HG02938 (cell line): Measurements from ENCODE around the gene PMS1.
"Not testable (repeated sequence)": the region's sequence is repeated elsewhere in the genome, so short reads cannot be mapped to it uniquely, and the experiment has no call there.

Source experiments
- ATAC-seq: cut with Tn5 transposase; IDR thresholded peaks from one replicate; pipeline ENCODE4 v1.9.1; 2021; ENCODE audit warnings: mild to moderate bottlenecking, moderate library complexity; ENCODE audit not compliant: unreplicated experiment

PMS1 gene

GRCh38 chr2:189783927-189784867, at the start of gene PMS1, which contains the start of gene ORMDL1:
TSS of gene PMS1 (plus strand) at chr2:189784450. CDS start at chr2:189791810, 7,360 bp downstream.
TSS of gene ORMDL1 (minus strand) at chr2:189784339. CDS start at chr2:189782595, 1,744 bp downstream.
- peak; percentile 90 for ATAC-seq

DNA sequence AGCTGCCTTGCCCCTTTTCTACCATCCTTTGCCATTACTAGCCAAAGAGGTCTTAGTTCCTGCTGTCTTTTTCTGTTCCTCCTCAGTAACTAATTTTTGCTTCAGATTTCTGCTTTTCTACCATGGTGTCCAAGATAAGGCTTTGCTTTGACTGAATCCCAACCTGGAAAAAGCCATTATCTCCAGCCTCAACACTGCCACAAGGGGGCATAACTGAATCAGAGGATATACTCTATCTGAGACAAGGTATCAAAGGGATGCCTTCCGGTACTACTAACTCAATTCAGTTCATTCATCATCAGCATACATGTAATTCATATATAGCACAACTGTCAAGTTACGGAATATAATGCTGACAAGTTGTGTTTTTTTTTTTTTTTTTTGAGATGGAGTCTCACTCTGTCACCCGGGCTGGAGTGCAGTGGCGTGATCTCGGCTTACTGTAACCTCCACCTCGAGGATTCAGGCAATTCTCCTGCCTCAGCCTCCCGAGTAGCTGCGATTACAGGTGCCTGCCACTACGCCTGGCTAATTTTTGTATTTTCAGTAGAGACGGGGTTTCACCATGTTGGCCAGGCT, 33.1 kb upstream of the PMS1 start:
- no peak for ATAC-seq

- no peak for ATAC-seq
These were observed 27.8 kb upstream of the PMS1 start for GRCh38 chr2:189756311-189756952.

GRCh38 chr2:189760154-189760553, 24.1 kb upstream of the PMS1 start:
- not testable (repeated sequence) for ATAC-seq

GRCh38 chr2:189762229-189762550, 22.1 kb upstream of the PMS1 start:
- ATAC-seq = no peak

- ATAC-seq = peak; percentile 97
These were observed 21.5 kb upstream of the PMS1 start, which contains the start of gene OSGEPL1 for GRCh38 chr2:189762551-189763298. TSS of gene OSGEPL1 (minus strand) at chr2:189762792. CDS start at chr2:189761640, 1,152 bp downstream.

- no peak for ATAC-seq
These were observed 20.2 kb upstream of the PMS1 start for GRCh38 chr2:189763908-189764661.

DNA sequence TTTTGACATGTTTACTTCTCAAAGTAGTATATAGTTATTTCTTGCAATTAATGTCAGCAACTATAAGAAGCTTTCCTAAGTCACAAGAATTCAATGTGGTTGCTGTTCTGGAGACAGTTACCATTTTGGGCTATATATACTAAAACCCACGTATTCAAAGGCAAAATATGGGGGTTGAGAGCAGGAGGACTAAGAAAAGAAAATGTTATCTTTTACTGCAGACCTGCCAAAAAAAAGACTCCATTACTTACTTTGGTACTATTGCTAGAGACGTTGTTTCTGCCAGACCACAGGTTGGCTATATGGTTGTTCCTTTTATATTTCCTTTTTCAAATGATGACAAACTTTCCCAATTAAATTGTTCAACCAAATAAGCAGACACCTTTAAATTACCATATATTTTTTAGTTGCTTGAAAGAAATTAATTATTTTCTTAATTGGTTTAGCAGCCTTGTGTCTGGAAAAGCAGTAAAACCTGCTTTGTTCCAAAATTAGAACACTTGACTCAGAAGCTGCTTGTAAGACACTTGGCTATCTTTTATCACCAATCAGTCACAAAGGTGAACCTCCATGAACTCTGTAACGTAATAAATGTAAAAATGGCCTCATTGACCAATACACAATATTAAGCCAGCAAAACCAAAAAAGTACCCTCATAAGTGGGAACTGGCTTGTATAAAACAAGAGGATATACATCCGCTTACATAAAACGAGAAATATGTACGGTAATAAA, 13.5 kb upstream of the PMS1 start:
- no peak for ATAC-seq

DNA sequence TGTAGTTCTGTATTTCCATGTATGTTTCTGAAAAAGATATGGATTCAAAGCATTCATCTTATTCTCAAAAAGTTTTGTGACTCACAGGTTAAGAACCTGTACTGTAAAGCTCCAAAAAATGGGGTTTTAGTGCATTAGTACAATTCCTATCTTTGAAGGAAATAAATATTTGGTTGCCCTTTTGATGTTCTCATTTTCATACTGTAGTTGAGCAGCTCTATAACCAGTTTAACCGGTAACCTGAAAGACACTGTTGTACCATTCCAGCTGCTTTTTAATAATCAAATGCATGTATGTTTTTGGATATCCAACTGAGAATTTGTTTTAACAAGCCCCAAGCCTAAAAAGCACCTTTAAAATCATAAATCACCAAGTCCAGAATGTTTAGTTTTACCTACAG, 12.0 kb upstream of the PMS1 start:
- no peak for ATAC-seq

- no peak for ATAC-seq
These were observed 2.0 kb upstream of the PMS1 start for GRCh38 chr2:189782221-189782671.

- peak; percentile 17 for ATAC-seq
These were observed 761 bp upstream of the PMS1 start for GRCh38 chr2:189783451-189783926.

DNA sequence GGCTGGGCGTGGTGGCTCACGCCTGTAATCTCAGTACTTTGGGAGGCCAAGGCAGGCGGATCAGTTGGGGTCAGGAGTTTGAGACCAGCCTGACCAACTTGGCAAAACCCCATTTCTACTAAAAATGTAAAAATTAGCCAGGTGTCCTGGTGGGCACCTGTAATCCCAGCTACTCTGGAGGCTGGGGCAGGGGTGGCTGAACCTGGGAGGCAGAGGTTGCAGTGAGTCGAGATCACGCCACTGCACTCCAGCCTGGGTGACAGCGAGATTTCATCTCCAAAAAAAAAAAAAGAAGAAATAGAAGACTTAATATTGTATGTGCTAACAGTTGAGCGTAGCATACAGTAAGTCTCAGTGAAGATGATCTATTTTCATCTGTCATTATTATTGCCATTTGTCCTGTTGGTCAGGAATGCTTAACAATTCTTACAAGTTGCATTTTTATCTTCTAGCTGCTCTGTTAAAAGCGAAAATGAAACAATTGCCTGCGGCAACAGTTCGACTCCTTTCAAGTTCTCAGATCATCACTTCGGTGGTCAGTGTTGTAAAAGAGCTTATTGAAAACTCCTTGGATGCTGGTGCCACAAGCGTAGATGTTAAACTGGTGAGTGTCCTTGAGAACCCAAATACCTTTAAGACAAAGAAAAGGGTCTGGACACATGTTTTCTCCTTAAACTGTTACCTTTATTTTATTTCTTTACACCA, 7.2 kb downstream of the PMS1 start:
- ATAC-seq = no peak

- no peak for ATAC-seq
These were observed 10.1 kb downstream of the PMS1 start for GRCh38 chr2:189794310-189794709.

DNA sequence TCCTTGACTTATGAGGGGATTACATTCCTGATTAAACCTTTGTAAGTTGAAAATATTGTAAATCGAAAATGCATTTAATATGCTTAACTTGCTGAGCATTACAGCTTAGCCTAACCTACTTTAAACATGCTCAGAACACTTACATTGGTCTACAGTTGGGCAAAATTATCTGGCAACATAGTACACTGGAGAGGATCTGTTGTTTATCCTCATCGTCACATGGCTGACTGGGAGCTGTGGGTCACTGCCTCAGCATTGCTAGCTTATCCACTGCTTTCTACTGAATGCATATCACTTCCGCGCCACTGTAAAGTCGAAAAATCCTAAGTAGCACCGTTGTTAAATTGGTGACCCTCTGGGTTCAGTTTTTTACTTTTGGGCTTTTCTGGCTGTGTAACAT, 13.7 kb downstream of the PMS1 start:
- ATAC-seq = no peak

- peak; percentile 86 for ATAC-seq
These were observed 14.2 kb downstream of the PMS1 start for GRCh38 chr2:189798312-189799029.

DNA sequence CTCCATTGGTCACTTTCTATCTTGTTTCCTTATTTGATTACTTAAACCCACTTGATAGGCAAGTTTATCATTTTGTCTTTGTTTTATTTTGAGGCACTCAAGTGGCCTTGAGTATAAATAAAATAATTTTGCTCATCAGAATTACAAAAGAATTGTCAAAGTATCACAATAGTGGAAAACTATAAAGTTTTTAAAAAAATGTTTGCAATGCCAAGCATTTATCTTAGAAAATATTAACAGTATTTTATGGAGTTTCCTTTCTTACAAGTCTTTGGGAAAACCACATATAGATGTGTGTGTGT, 14.7 kb downstream of the PMS1 start:
- ATAC-seq = no peak

GRCh38 chr2:189799531-189799930, 15.3 kb downstream of the PMS1 start:
- ATAC-seq = no peak

DNA sequence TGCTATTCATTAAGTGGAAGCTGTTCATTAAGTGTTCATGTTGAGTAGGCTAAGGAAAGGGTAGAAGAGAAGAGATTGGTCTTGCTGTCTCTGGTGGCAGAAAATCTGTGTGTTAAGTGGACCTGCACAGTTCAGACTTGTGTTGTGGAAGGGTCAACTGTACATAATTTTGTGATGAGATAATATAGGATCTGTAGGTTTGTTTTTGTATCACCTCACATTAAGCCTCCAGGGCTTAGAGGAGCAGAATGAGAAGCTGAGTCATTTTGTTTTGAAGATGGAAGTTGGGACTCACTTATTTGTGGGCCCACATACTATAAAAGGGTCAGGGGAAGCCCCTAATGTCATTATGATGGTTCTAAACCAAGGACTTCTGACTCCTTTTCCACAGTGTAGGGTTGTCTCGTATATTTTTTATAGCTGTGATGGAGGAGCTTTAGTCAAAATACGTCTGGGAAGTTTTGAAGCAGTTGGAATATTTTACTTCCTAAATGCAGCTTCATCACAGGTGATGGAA, 18.2 kb downstream of the PMS1 start:
- no peak for ATAC-seq
